ENCODE data around the gene NAT16. TPM values are rescaled to one million over a fixed set of nuclear protein-coding genes. Genes with fewer than 3 reads are reported as not detected.

The NAT16 gene
- total and polyA plus RNA-seq, 4 donors: 0.01 TPM; not detected in 3

DNA sequence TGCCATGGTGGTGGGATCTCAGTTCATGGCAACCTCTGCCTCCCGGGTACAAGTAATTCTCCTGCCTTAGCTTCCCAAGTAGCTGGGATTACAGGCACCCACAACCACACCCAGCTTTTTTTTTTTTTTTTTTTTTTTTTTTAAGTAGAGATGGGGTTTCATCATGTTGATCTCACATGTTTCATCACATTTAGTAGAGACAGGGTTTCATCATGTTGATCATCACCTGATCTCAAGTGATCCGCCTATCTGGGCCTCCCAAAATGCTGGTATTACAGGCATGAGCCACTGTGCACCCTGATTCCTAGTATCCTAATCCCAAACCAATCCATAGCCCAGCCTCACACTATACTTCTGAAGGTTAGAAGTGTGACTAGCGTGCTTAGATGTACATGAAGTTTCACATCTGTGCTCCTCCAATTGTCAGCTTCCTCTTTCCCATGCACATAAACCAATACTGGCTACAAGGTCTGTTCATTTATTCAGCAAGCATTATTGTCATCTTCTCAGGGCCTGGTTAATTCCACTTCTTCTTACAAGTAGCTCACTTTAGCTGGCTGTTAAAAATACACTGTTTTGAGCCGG lies 6.8 kb upstream of the NAT16 start:
- no peak for TF ChIP-seq CTCF (IDR thresholded peaks at IDR 0.05; ENCODE audit: control extremely low read depth, extremely low read depth)
- no peak for ATAC-seq (ENCODE audit: insufficient read depth, low FRiP score)
- H3K36me3 ChIP-seq (ENCODE audit: control insufficient read depth in 4 of 4, insufficient read depth in 4 of 4, low read length in 4 of 4): no peaks in the 10 kb centered on the region
- no peaks in the 10 kb centered on the region for H3K4me1 ChIP-seq (ENCODE audit: control insufficient read depth in 5 of 5, insufficient read depth in 5 of 5, low read length in 5 of 5)
- no peak overlapping the region for H3K9ac ChIP-seq (ENCODE audit: insufficient read depth in 1 of 2, low read length in 2 of 2)
- H3K27ac ChIP-seq (ENCODE audit: low read depth in 1 of 2, low read length in 1 of 2): no peak overlapping the region
- peaks cover 0 to 13% (median 7%) of the 10 kb centered on the region in 3 donors for H3K27me3 ChIP-seq (ENCODE audit: control insufficient read depth in 3 of 3, insufficient read depth in 3 of 3, low read length in 2 of 3)
- no peak for DNase-seq
- 71 to 76% methylated on average over 4 of the region's 4 CpGs for WGBS, 2 donors
- H3K9me3 ChIP-seq (ENCODE audit: control insufficient read depth in 4 of 4, insufficient read depth in 3 of 4, low read length in 3 of 4): no peaks in the 10 kb centered on the region
- H3K4me3 ChIP-seq: no peak overlapping the region

DNA sequence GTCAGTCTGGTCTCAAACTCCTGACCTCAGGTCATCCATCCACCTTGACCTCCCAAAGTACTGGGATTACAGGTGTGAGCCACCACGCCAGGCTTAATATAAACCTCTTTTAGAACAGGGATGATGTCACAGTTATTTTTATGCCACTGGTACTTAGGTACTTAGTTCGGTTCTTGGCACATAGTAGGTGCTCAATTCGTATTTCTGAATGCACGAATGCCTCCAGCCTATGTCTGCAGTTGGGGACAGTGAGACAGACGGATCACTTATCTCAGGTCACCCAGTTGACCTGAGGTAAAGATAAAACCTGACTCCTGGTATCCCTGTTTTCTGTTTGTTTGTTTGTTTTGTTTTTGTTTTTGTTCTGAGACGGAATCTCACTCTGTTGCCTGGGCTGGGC lies 6.1 kb upstream of the NAT16 start:
- 69 to 80% methylated on average over 6 of the region's 6 CpGs for WGBS, 2 donors
- Histone ChIP-seq H3K4me3 (no peak overlapping the region), H3K27me3 (ENCODE audit: control insufficient read depth in 3 of 3, insufficient read depth in 3 of 3, low read length in 2 of 3) (peaks cover 0 to 13% (median 7%) of the 10 kb centered on the region in 3 donors), H3K9ac (ENCODE audit: insufficient read depth in 1 of 2, low read length in 2 of 2) (no peak overlapping the region), H3K27ac (ENCODE audit: low read depth in 1 of 2, low read length in 1 of 2) (no peak overlapping the region), H3K4me1 (ENCODE audit: control insufficient read depth in 5 of 5, insufficient read depth in 5 of 5, low read length in 5 of 5) (no peaks in the 10 kb centered on the region), H3K9me3 (ENCODE audit: control insufficient read depth in 4 of 4, insufficient read depth in 3 of 4, low read length in 3 of 4) (no peaks in the 10 kb centered on the region), H3K36me3 (ENCODE audit: control insufficient read depth in 4 of 4, insufficient read depth in 4 of 4, low read length in 4 of 4) (no peaks in the 10 kb centered on the region)
- DNase-seq (no peak), ATAC-seq (ENCODE audit: insufficient read depth, low FRiP score) (no peak)
- TF ChIP-seq CTCF (IDR thresholded peaks at IDR 0.05; ENCODE audit: control extremely low read depth, extremely low read depth): no peak

DNA sequence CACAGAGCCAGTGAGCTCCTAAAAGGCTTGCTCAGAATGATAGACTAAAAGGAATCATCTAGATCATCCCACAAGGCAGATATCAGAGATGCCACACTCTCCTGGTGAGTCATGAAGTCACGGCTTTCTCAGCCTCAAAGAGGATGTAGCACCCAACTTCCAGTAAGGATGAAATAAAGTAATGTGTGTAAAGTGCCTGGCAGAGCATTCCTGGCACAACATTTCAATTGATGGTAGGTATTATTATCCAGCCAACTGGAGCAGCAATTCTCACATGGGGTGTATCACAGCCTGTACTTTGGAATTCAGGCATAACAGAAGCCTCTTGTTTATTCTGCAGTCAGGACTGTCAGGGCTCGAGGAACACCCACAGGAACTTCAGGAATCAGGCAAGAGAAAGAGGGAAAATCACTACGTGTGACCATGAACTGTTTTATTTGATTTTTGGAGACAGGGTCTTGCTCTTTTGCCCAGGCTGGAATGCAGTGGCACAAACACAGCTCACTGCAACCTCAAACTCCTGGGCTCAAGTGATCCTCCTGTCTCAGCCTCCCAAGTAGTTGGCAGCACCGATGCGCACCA lies 5.3 kb upstream of the NAT16 start:
- H3K36me3 ChIP-seq (ENCODE audit: control insufficient read depth in 4 of 4, insufficient read depth in 4 of 4, low read length in 4 of 4): no peaks in the 10 kb centered on the region
- DNase-seq (no peak), ATAC-seq (ENCODE audit: insufficient read depth, low FRiP score) (no peak)
- no peak overlapping the region for H3K4me3 ChIP-seq
- H3K9me3 ChIP-seq (ENCODE audit: control insufficient read depth in 4 of 4, insufficient read depth in 3 of 4, low read length in 3 of 4): no peaks in the 10 kb centered on the region
- TF ChIP-seq CTCF (IDR thresholded peaks at IDR 0.05; ENCODE audit: control extremely low read depth, extremely low read depth): no peak
- WGBS, 2 donors: 56 to 61% methylated on average over 5 of the region's 5 CpGs
- no peaks in the 10 kb centered on the region for H3K4me1 ChIP-seq (ENCODE audit: control insufficient read depth in 5 of 5, insufficient read depth in 5 of 5, low read length in 5 of 5)
- no peak overlapping the region for H3K27ac ChIP-seq (ENCODE audit: low read depth in 1 of 2, low read length in 1 of 2)
- peaks cover 0 to 20% (median 14%) of the 10 kb centered on the region in 3 donors for H3K27me3 ChIP-seq (ENCODE audit: control insufficient read depth in 3 of 3, insufficient read depth in 3 of 3, low read length in 2 of 3)
- H3K9ac ChIP-seq (ENCODE audit: insufficient read depth in 1 of 2, low read length in 2 of 2): no peak overlapping the region
